DOHH2 (cell line): ENCODE measurements around the gene RBPJ.

Source experiments
- H3F3A ChIP-seq: fragments of 200-600 bp; sonication (generic), shearing (Covaris generic); 2 replicates; pipeline ENCODE4 v1.6.0; 2016; ENCODE audit warnings: antibody characterized with exemption, mild to moderate bottlenecking; ENCODE audit not compliant: control insufficient read depth, insufficient read depth
- H3K27ac ChIP-seq: fragments of 200-600 bp; sonication (generic); 2 replicates; pipeline ENCODE4 v1.5.1; 2014; ENCODE audit warnings: low read depth, mild to moderate bottlenecking, low read length, moderate library complexity
- H3K27me3 ChIP-seq: fragments of 200-600 bp; sonication (generic); 2 replicates; pipeline ENCODE4 v1.6.1; 2014; ENCODE audit warnings: mild to moderate bottlenecking, low read length, mixed read lengths; ENCODE audit not compliant: control insufficient read depth
- H3K36me3 ChIP-seq: fragments of 200-600 bp; sonication (generic); 2 replicates; pipeline ENCODE4 v1.6.1; 2014; ENCODE audit warnings: mild to moderate bottlenecking, low read length, moderate library complexity, mixed read lengths; ENCODE audit not compliant: control insufficient read depth
- H3K4me1 ChIP-seq: fragments of 200-600 bp; sonication (generic); 2 replicates; pipeline ENCODE4 v1.6.1; 2014; ENCODE audit warnings: mild to moderate bottlenecking, low read length, mixed read lengths; ENCODE audit not compliant: control insufficient read depth
- H3K4me2 ChIP-seq: fragments of 200-600 bp; sonication (generic); 2 replicates; pipeline ENCODE4 v1.6.0; 2014; ENCODE audit warnings: mild to moderate bottlenecking, low read length, moderate library complexity
- H3K4me3 ChIP-seq: fragments of 200-600 bp; sonication (generic); 2 replicates; pipeline ENCODE4 v1.5.1; 2014; ENCODE audit warnings: mild to moderate bottlenecking, low read length, mixed read lengths
- H3K79me2 ChIP-seq: fragments of 200-600 bp; sonication (generic); 2 replicates; pipeline ENCODE4 v1.6.1; 2014; ENCODE audit warnings: mild to moderate bottlenecking, low read length, mixed read lengths; ENCODE audit not compliant: control insufficient read depth
- H3K9me2 ChIP-seq: fragments of 200-600 bp; sonication (generic); replicated peaks from 2 replicates; pipeline ENCODE4 v1.6.1; 2014; ENCODE audit warnings: mild to moderate bottlenecking, low read length, mixed read lengths; ENCODE audit not compliant: control insufficient read depth
- H3K9me3 ChIP-seq: fragments of 200-600 bp; sonication (generic); 2 replicates; pipeline ENCODE4 v1.6.1; 2014; ENCODE audit warnings: antibody characterized with exemption, low read length, mixed read lengths; ENCODE audit not compliant: control insufficient read depth, insufficient read depth
- H4K20me1 ChIP-seq: fragments of 200-600 bp; sonication (generic); 2 replicates; pipeline ENCODE4 v1.6.0; 2014; ENCODE audit warnings: low read depth, mild to moderate bottlenecking, antibody characterized with exemption, low read length, moderate library complexity; ENCODE audit not compliant: control insufficient read depth, insufficient read depth
- EZH2phosphoT487 ChIP-seq: fragments of 200-600 bp; sonication (generic); IDR thresholded peaks from 2 replicates; pipeline ENCODE4 v1.6.1; 2017; ENCODE audit warnings: borderline replicate concordance, mild to moderate bottlenecking, antibody characterized with exemption, low read length, moderate library complexity, mixed read lengths
- TF ChIP-seq, protein P1 (sequence below): fragments of 200-600 bp; sonication (generic); IDR thresholded peaks from one replicate; pipeline ENCODE4 v1.5.1; 2014; ENCODE audit warnings: antibody characterized with exemption, mild to moderate bottlenecking, low read depth, low read length; ENCODE audit not compliant: poor library complexity, severe bottlenecking

The RBPJ gene

DNA sequence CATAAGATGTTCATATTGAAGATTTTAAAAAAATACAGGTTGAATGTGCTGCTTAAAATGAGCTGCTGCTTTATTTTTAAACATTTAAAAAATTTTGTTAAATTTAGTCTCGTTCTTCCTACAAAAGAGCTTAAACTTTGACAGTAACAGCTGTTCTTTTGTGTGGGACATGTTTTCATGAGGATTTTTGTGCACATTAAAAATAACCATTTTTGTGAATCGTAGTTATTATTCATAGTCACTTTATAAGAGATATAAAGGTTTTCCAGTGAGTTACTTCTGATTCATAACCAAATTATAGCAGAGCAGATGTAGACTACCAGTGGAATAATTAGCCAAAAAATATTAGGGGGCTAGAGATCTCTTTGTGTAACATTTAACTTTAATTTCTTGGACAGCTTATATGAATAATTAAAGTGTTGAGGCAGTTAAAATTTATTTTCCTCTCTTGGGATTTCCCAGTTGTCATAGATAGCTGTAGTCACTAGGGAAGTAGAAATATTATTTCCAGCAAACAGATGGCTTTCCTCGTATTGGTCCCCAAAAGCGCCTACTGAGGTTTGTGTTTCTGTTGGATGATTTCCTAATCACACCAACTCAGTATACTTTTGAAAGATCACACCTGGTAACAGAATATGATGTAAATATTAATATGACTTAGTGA is 24.2 kb downstream of the RBPJ start:
- H3K36me3 ChIP-seq = no peaks in the 10 kb centered on the region
- no peak overlapping the region for H3K27ac ChIP-seq
- no peak for TF ChIP-seq EZH2phosphoT487
- TF ChIP-seq, protein P1, sequence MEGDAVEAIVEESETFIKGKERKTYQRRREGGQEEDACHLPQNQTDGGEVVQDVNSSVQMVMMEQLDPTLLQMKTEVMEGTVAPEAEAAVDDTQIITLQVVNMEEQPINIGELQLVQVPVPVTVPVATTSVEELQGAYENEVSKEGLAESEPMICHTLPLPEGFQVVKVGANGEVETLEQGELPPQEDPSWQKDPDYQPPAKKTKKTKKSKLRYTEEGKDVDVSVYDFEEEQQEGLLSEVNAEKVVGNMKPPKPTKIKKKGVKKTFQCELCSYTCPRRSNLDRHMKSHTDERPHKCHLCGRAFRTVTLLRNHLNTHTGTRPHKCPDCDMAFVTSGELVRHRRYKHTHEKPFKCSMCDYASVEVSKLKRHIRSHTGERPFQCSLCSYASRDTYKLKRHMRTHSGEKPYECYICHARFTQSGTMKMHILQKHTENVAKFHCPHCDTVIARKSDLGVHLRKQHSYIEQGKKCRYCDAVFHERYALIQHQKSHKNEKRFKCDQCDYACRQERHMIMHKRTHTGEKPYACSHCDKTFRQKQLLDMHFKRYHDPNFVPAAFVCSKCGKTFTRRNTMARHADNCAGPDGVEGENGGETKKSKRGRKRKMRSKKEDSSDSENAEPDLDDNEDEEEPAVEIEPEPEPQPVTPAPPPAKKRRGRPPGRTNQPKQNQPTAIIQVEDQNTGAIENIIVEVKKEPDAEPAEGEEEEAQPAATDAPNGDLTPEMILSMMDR = no peak
- peaks cover 21% of the 10 kb centered on the region for H3K4me1 ChIP-seq
- H3K79me2 ChIP-seq = peaks cover 95% of the 10 kb centered on the region
- H4K20me1 ChIP-seq = peaks cover 34% of the 10 kb centered on the region
- no peaks in the 10 kb centered on the region for H3K9me2 ChIP-seq
- H3K27me3 ChIP-seq = no peaks in the 10 kb centered on the region
- H3K9me3 ChIP-seq = no peaks in the 10 kb centered on the region
- no peak overlapping the region for H3K4me2 ChIP-seq
- no peak overlapping the region for H3K4me3 ChIP-seq
- H3F3A ChIP-seq = peaks cover 4% of the 10 kb centered on the region; the same call in 1 of the 2 replicates

DNA sequence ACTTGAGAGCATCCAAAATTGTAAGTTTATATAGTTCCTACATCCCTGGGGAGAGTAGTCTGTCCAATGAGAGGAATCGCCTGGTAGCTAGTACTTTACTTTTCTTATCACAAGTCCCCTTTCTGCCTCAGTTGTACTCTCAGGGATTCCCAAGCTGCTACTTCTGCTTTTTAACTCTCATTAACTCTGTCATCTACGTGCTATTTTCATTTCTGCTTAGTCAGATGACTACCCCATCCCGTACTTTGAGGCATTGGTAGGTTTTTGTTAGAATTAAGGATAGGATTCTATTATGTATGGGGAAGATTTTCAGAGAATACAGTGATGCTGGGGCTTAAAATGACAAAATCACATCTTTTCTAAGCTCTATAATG is 24.7 kb downstream of the RBPJ start:
- Histone ChIP-seq H3K27me3 (no peaks in the 10 kb centered on the region), H4K20me1 (peaks cover 31% of the 10 kb centered on the region), H3K79me2 (peaks cover 95% of the 10 kb centered on the region), H3K4me2 (no peak overlapping the region), H3F3A (peaks cover 4% of the 10 kb centered on the region; the same call in 1 of the 2 replicates), H3K4me1 (peaks cover 21% of the 10 kb centered on the region), H3K9me2 (no peaks in the 10 kb centered on the region), H3K4me3 (no peak overlapping the region), H3K9me3 (no peaks in the 10 kb centered on the region), H3K27ac (no peak overlapping the region), H3K36me3 (no peaks in the 10 kb centered on the region)
- TF ChIP-seq, protein P1 = no peak
- TF ChIP-seq EZH2phosphoT487 = no peak

DNA sequence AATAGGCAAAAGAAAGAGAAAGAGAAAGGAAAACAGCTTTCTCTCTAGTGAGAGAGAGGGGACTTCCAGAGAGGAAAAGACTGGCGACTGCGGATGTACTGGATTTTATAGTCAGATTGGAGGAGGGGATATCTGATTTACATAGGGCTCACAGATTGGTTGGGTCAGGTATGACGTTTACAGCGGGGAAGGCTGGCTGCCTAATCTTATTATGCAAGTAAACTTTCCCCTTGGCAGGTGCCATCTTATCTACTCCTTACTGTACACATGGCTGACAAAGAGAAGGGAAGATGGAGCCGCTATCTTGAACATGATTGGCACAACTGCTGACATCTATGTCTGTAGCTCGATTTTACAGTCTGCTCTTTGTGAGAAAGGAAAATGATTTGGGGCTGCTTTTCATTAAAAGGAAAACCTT is 25.4 kb downstream of the RBPJ start:
- no peaks in the 10 kb centered on the region for H3K9me2 ChIP-seq
- no peak overlapping the region for H3K27ac ChIP-seq
- peaks cover 95% of the 10 kb centered on the region for H3K79me2 ChIP-seq
- H4K20me1 ChIP-seq = peaks cover 32% of the 10 kb centered on the region
- TF ChIP-seq, protein P1 = no peak
- no peak for TF ChIP-seq EZH2phosphoT487
- no peaks in the 10 kb centered on the region for H3K9me3 ChIP-seq
- no peaks in the 10 kb centered on the region for H3K27me3 ChIP-seq
- no peak overlapping the region for H3K4me2 ChIP-seq
- H3K4me3 ChIP-seq = no peak overlapping the region
- H3K36me3 ChIP-seq = no peaks in the 10 kb centered on the region
- H3F3A ChIP-seq = peaks cover 4% of the 10 kb centered on the region; the same call in 1 of the 2 replicates
- peaks cover 21% of the 10 kb centered on the region for H3K4me1 ChIP-seq
